ENCODE data around the gene USP11. TPM values are rescaled to one million over a fixed set of nuclear protein-coding genes. Genes with fewer than 3 reads are reported as not detected.

Gene USP11
- total and polyA plus RNA-seq, 2 of the 8 experiments (the other 6 are each of a cell fraction or from before 2014, with no cell fraction given): 40.9 to 84.0 TPM

- H3K4me2 ChIP-seq (ENCODE audit: insufficient read depth in 1 of 2, low read depth in 2 of 2, low read length in 2 of 2): no peak overlapping the region; a peak in 1 of 4 replicates
- H2BK5ac ChIP-seq (ENCODE audit: low read depth, low read length): no peak overlapping the region
- H3K23ac ChIP-seq (ENCODE audit: insufficient read length): no peak overlapping the region
- 0 out of 2 replicates have a peak overlapping the region, but pooled peaks have one; percentile 25 for H4K8ac ChIP-seq (ENCODE audit: extremely low read depth, insufficient read depth, low read length)
- ChIA-PET CTCF (ENCODE audit: partially characterized antibody) (interaction anchor here (1.0 to 1.2 kb wide), 2 partner anchors 13 to 168 kb away, joined by 3 read pairs; no protein-coding TSS in a partner anchor), POLR2A (ENCODE audit: partially characterized antibody) (interaction anchor here (0.9 to 6.1 kb wide), 10 partner anchors 11 to 71 kb away, joined by 3 to 63 read pairs (median 4); partner anchors contain the start of genes NDUFB11 and RBM10)
- H3K4ac ChIP-seq (replicated peaks; ENCODE audit: insufficient read length, low read depth, low read length): no peak overlapping the region
- H3K56ac ChIP-seq (replicated peaks; ENCODE audit: insufficient read length, low read depth, low read length): no peak overlapping the region
- H3K9me3 ChIP-seq (ENCODE audit: insufficient read depth in 2 of 2, low read depth in 1 of 2, low read length in 1 of 2): no peaks in the 10 kb centered on the region
- DNase-seq (ENCODE audit: low read depth in 1 of 2, low spot score in 2 of 2) (no peak), FAIRE-seq (no peak)
- H2BK15ac ChIP-seq (ENCODE audit: low read length): no peak overlapping the region
- H3K18ac ChIP-seq (ENCODE audit: extremely low read depth, low read length): no peak overlapping the region
- no peak overlapping the region for H3K27ac ChIP-seq (ENCODE audit: low read depth, low read length)
- peaks cover 8% of the 10 kb centered on the region; the same call in 1 of the 2 replicates for H3K23me2 ChIP-seq (ENCODE audit: low read depth, low read length)
- H4K5ac ChIP-seq (ENCODE audit: insufficient read length, low read depth, low read length): no peak overlapping the region
- H3K27me3 ChIP-seq (replicated peaks in 1 of 4; ENCODE audit: control insufficient read depth in 3 of 4, extremely low read depth in 1 of 4, insufficient read depth in 3 of 4, low read length in 3 of 4): no peaks in the 10 kb centered on the region
- H4K20me1 ChIP-seq (replicated peaks in 1 of 2; ENCODE audit: control insufficient read depth in 1 of 2, insufficient read depth in 2 of 2, low read length in 2 of 2): peaks cover 10 to 20% of the 10 kb centered on the region in 2 experiments
- H3K79me1 ChIP-seq (ENCODE audit: low read depth, low read length): peaks cover 1% of the 10 kb centered on the region; the same call in 1 of the 2 replicates
- H3K4me1 ChIP-seq (replicated peaks in 1 of 4; ENCODE audit: control insufficient read depth in 3 of 4, insufficient read depth in 4 of 4, low read length in 3 of 4): peaks cover 0 to 6% (median 3%) of the 10 kb centered on the region in 4 experiments; a peak in 6 of 7 replicates
- 88% methylated on average over 12 of the region's 12 CpGs; no CpG with 5 or more reads in 1 of the 2 experiments for WGBS, 2 experiments (ENCODE audit: extremely low coverage in 1 of 2, insufficient coverage in 1 of 2, insufficient read length in 1 of 2, insufficient replicate concordance in 2 of 2, low coverage in 1 of 2, low lambda C conversion rate in 2 of 2, missing lambda C conversion rate in 1 of 2)
- no peak overlapping the region for H4K91ac ChIP-seq (replicated peaks; ENCODE audit: insufficient read length, low read length)
- H3K9ac ChIP-seq (replicated peaks in 1 of 4; ENCODE audit: extremely low read depth in 1 of 4, low read depth in 3 of 4, low read length in 3 of 4): no peak overlapping the region
- H3K79me2 ChIP-seq (ENCODE audit: control insufficient read depth in 1 of 2, insufficient read depth in 2 of 2, low read length in 2 of 2): peaks cover 12 to 20% of the 10 kb centered on the region in 2 experiments
- no peak overlapping the region for H3K14ac ChIP-seq (ENCODE audit: insufficient read length)
- H2AK5ac ChIP-seq (ENCODE audit: low read depth, low read length): no peak overlapping the region
- H2BK20ac ChIP-seq (ENCODE audit: low read length): no peak overlapping the region
- H3K4me3 ChIP-seq (ENCODE audit: extremely low read depth in 1 of 4, insufficient read depth in 2 of 4, low read depth in 3 of 4, low read length in 4 of 4): no peak overlapping the region
- H3K36me3 ChIP-seq (ENCODE audit: control insufficient read depth in 2 of 4, insufficient read depth in 4 of 4, low read length in 3 of 4): peaks cover 22 to 57% (median 42%) of the 10 kb centered on the region in 4 experiments
- no peak overlapping the region for H2BK12ac ChIP-seq (ENCODE audit: low read depth, low read length)
- no peak overlapping the region for H2AFZ ChIP-seq (ENCODE audit: low read length)
- H2BK120ac ChIP-seq (replicated peaks; ENCODE audit: low read depth, low read length): no peak overlapping the region
- TF ChIP-seq E2F6 (IDR thresholded peaks at IDR 0.05) (no peak), SUZ12 (IDR thresholded peaks at IDR 0.05; ENCODE audit: low read length) (no peak), RAD21 (IDR thresholded peaks at IDR 0.05 in 1 of 2, conservative IDR thresholded peaks at IDR 0.05 in 1 of 2; ENCODE audit: low read depth in 2 of 2, low read length in 2 of 2) (no peak), PHF8 (conservative IDR thresholded peaks at IDR 0.05; ENCODE audit: low read depth, low read length) (no peak), SIX5 (IDR thresholded peaks at IDR 0.05; ENCODE audit: low read depth, low read length) (no peak), ASH2L (IDR thresholded peaks at IDR 0.05; ENCODE audit: low read length) (no peak), FOSL1 (IDR thresholded peaks at IDR 0.05; ENCODE audit: insufficient read depth, low read depth, low read length) (no peak), EGR1 (IDR thresholded peaks at IDR 0.05; ENCODE audit: borderline replicate concordance, low read depth, low read length) (no peak), TBP (IDR thresholded peaks at IDR 0.05; ENCODE audit: low read depth, low read length) (no peak), MAFK (IDR thresholded peaks at IDR 0.05; ENCODE audit: low read depth, low read length) (no peak), CHD2 (IDR thresholded peaks at IDR 0.05; ENCODE audit: low read length) (no peak), TEAD4 (IDR thresholded peaks at IDR 0.05; ENCODE audit: low read depth, low read length) (no peak)
These were observed 17.4 kb upstream of the USP11 start for GRCh38 chrX:47215291-47215900.

Measured in H1 (cell line).